HG03378 (cell line): ENCODE data around the gene ZNF438.

Source experiments
- ATAC-seq: cut with Tn5 transposase; IDR thresholded peaks from one replicate; pipeline ENCODE4 v1.9.1; 2021; ENCODE audit warnings: mild to moderate bottlenecking, moderate library complexity; ENCODE audit not compliant: unreplicated experiment

Gene ZNF438

GRCh38 chr10:30894221-30894620, 137.4 kb downstream of the ZNF438 start:
- no peak for ATAC-seq

GRCh38 chr10:30893208-30893607, 138.5 kb downstream of the ZNF438 start:
- no peak for ATAC-seq

- no peak for ATAC-seq
These were observed 143.8 kb downstream of the ZNF438 start for GRCh38 chr10:30887839-30888238.

DNA sequence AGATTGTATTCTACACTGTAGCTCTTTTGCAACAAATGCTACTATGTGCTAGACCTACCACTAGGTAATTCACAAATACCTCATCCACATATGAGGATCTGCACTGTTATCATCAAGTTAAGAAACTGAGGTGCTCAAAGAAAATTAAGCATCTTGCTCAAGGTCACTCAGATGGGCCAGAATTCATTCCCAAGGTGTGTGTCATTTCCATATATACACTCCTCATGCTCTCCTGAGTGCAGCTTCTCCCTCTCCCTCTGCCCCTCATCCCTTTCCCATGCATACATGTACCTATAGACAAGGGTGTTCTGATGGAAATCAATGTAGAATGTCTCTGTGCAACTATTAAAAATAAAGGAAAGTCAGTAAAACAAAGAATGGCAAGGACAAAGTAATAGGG, 146.2 kb downstream of the ZNF438 start:
- ATAC-seq, result no peak

GRCh38 chr10:30883751-30884150, 147.9 kb downstream of the ZNF438 start:
- no peak for ATAC-seq

- no peak for ATAC-seq
These were observed 148.5 kb downstream of the ZNF438 start for GRCh38 chr10:30883116-30883515.

DNA sequence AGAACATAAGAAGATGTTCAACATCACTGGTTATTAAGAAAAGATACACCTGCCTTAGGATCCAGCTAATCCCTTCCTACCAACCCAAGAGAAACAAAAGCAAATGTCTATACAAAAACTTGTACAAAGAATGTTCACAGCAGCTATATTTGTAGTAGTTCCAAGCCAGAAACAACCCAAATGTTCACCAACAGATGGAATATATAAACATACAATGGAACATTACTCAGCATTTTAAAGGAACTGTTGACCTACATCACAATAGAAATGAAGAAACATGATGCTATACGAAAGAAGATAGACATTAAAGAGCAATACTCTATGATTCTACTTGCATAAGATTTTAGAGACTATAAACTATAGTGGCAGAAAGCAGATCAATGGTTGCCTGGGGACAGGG, 149.4 kb downstream of the ZNF438 start:
- ATAC-seq, result no peak

DNA sequence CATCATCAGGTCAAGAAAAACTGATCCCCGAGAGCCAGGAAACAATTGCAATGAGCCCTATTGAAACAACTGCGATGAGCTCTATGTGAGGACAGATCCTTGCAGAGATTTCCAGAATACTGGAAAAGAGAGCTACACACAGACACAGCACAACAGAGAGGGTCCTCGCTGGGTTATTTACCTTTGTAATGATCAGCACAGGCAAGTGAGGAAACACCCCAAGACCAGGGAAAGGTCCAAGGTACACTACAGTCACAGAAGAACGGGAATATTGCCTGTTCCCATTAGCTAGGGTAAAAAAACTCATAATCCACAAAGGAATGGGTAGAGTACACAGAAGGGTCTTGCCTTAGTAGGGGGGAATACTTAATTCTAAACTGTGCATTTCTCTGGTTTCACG, 152.7 kb downstream of the ZNF438 start:
- ATAC-seq, result no peak

DNA sequence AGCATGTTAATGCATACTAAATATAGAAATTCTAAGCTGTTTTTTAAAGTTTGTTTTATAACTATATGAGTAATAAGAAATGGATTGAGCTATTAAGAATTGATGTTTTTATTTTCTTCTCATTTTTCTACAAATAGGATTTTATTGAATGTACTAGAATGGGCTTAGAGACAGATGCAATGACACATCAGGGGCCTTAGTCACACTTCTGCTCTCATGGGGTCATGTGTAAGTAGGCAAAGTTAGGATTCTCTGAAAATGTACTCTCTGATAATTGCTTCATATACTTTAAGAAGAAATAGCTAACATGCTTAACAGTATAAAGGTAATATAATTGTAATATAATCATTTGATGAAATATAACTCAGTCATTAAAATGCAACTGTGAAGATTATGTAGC, 154.6 kb downstream of the ZNF438 start:
- no peak for ATAC-seq

- ATAC-seq, result no peak
These were observed 158.3 kb downstream of the ZNF438 start for GRCh38 chr10:30873411-30873810.

DNA sequence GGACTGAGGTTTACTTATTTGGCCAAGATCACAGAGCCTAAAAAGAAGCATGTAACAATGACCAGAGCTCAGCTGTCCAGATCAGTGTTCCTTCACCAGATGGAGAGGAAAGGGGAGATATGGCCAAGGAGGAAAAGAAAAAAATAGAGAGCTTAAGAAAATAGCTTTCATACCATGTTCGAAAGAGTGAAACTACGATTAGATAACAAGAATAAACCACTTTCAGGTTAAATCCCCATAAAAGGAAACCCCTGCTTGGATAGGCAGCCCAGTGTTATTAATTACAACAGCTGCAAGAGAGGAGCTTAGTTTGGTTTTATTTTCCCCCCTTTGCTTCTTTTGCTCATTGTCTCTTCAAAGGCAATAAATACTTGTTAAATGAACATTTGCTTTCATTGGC, 160.8 kb downstream of the ZNF438 start:
- no peak for ATAC-seq

DNA sequence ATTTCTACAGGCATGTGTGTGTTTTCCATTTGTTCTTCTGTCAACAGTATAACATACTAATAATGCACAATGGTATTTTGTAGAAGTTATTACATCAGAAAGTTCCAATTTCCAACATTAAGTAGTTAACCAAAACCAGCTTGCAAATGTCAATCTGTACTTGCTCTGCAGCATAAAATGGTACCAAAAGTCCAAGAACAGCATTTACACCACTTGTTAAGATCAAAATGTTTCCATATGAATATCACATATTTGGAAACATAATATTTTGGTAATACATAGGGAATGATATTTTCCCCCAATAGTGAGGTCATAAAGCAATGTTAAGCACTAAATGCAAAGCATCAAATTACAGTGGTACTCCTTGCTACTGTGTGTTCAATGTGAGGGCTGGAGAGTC, 162.1 kb downstream of the ZNF438 start:
- no peak for ATAC-seq

DNA sequence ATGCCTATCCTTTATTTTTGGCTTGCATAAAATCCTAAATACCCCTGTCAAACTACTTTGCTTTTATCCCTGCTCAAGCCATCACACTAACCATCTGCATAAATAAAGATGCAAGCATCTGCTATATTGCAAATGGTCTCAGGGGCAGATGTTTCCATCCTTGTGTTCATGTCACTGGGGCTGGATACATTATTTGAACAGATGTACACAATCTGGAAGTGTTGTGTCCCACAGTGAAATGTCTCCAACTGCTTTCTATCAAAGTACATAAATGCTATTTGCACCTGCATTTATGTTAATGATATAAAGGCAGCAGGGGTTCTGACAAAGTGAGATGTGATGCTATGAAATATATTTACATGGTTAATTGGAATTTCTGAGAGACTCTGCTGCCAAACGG, 163.1 kb downstream of the ZNF438 start:
- ATAC-seq, result no peak

DNA sequence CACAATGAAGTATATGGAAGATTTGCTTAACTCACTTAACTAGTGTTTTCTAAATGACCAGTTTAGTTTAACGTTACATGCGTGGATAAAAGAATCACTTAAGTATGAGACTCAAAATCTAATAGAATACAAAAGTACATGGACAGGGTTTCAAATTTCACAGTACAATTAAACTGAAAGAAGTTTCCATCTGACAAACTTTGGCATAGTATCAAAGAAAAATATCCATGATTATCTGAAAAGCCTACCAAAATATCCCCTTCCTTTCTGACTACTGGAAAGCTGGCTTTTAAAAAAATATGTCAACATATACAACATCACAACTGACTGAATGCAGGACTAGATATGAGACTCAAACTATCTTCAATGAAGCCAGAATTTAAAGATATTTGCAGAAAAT, 164.8 kb downstream of the ZNF438 start:
- ATAC-seq, result no peak

DNA sequence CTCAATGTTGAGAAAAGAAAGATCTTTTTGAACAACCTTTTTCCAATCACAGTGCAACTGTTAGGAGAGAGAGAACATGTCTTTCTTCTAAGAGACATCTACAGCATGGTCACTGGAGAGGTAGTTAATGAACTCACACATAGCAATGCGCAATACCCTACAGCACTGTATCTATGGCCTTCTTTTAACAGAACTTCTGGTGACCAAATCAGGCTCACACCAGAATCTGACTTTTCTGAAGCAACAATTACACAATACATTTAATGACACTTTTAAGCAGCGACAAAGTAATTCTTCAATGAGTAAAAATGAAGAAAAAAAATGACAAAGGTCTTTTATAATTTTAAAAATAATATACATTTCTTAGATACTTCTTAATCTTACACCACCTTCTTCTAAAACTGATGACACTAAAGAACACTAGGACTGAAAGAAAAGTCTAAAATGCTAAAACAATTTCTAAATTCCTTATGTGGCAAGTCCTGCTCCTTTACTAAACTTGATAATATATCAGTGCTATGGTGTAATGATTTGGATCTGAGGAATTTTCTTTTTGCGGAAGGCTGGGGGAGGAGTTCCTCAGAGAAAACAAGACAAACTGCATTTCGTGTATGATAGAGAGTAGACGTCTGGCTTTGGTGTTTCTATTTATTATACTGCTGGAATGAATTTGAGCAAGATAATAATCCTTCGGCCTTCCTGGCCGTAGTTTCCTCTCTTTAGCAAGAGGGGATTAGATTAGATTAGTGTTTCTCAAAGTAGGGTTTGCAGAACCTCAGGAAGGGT, 166.3 kb downstream of the ZNF438 start:
- no peak for ATAC-seq

- no peak for ATAC-seq
These were observed 168.0 kb downstream of the ZNF438 start for GRCh38 chr10:30863516-30864210.

- no peak for ATAC-seq
These were observed 169.2 kb downstream of the ZNF438 start for GRCh38 chr10:30862486-30862885.

- ATAC-seq, result no peak
These were observed 169.7 kb downstream of the ZNF438 start for GRCh38 chr10:30861976-30862375.

DNA sequence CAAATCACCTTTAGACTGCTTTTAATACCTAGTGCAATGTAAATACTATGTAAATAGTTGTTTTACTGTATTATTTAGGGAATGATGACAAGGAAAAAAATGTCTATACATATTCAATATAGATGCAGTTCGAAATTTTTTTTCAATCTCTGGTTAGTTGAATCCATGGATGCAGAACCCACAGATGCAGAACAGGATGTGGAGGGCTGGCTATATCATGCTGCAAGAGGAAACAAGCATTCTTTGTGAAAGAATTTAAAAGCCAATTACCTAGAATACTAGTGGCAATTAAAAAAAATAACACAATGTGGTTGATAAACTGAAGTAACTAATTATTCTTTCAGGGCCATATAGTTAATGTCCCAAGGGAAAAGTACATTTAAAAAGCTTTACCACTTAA, 170.4 kb downstream of the ZNF438 start:
- no peak for ATAC-seq

DNA sequence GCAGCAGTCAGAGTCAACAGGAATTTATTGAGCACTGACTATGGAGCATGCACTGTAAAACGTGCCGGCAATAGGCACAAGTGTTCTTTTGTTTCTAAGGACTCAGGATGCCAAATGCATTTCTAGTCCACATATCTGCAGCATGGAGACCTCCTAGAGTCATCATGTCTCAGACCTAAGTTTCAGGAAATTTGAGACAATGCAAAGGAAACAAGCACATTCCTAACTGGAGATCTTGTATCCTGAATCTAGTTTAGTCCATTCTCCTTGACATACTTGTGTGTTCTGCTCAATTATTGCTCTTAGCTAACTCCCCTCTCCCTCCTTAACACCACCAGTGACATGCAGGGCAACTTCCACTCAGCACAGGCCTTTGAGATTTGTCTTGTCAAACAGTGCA, 173.2 kb downstream of the ZNF438 start:
- no peak for ATAC-seq

DNA sequence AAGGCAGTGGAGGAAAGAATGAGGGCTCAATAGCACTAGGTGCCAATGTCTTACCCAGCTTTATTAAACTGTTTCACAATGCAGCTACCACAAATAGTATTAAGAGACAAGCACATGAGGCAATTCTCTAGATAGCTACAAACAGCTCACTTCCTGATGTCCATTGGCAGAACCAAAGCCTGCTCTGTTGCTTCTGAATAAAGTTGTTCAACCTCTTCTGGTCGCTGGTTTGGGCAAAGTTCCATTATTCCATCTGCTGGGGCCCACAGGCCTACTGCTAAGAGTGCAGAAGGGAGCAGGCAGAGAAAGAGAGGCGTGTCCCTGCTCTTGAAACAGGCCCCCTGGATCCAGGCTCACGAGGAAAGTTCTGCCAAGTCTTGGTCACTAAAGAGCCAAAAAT, 173.9 kb downstream of the ZNF438 start:
- no peak for ATAC-seq

DNA sequence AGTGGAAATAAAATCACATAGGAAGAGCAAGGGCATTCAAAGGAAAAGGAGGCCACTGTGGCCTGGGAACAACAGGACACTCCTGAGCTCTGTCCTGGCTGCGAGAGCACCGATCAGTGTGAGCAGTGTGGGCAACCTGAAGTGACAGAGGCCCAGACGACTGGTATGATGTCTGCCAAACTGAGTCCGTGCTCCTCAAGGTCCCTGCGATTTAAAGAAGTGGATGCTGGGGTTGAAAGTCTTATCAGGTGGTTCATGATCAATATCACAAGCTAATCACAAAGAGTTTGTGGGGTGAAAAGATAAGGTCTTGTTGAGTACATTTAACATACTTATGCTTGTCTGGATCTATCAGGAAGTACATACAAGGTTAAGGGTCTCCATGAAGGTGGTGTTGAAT, 176.5 kb downstream of the ZNF438 start:
- ATAC-seq, result no peak

DNA sequence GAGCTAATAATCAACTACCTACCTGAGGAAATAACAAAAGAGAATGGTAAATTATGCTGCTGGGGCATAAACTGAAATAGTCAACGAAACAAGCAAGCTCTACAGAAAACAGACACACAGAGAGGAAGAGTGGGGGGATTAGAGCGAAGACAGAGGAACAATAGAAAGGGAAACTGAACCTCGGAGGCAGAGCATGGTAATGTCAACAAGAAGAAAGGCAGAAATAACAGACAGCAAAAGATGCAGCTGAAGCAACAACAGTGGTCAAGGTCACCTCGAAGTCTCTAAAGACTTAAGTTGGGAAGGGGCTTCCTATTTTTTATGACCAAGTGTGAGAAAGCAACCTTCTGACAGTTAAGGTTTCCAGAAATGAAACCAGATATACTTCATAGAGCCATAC, 177.0 kb downstream of the ZNF438 start:
- no peak for ATAC-seq
